Measurements from ENCODE around the gene NUP62. TPM values are rescaled to one million over a fixed set of nuclear protein-coding genes. Genes with fewer than 3 reads are reported as not detected.

The NUP62 gene
- total RNA-seq, 3 donors from 2014 or later (not counting 1 experiment from before 2014, with no cell fraction given), result 34.2 to 57.4 (median 40.9) TPM

DNA sequence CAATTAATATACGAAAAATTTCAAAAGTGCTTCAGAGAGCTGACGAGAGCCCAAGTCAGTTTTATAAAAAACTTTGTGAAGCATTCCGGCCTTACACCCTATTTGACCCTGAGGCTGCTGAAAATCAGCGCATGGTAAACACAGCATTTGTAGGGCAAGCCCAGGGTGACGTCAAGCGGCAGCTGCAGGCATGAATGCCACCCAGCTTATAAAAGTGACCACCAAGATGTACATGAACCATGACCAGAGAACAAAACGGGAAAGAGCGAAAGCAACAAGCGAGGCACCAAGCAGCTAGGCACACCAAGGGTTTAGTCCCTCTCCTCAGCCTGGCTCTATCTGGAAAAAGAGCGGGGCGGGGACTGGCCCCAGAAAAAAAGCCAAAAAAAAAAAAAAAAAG is 25.6 kb upstream of the NUP62 start:
- Mint-ChIP-seq H3K27me3 (ENCODE audit: low read depth in 2 of 2) (peaks cover 28 to 29% of the 10 kb centered on the region in 2 donors), H3K9me3 (no peaks in the 10 kb centered on the region), H3K27ac (no peak overlapping the region), H3K4me3 (no peak overlapping the region), H3K36me3 (no peaks in the 10 kb centered on the region), H3K4me1 (peaks cover 9 to 12% of the 10 kb centered on the region in 2 donors)
- DNase-seq (no peak), ATAC-seq (no peak)
- 95% methylated on average over 11 of the region's 11 CpGs for WGBS (ENCODE audit: insufficient coverage)
- Histone ChIP-seq H3K4me1 (ENCODE audit: control insufficient read depth, insufficient read depth, low read length) (no peaks in the 10 kb centered on the region), H3K27ac (ENCODE audit: low read length) (no peak overlapping the region), H3K4me3 (ENCODE audit: low read length) (no peak overlapping the region), H3K36me3 (ENCODE audit: control insufficient read depth, insufficient read depth, low read length) (no peaks in the 10 kb centered on the region), H3K27me3 (ENCODE audit: control insufficient read depth, insufficient read depth, low read length) (no peaks in the 10 kb centered on the region), H3K9me3 (ENCODE audit: control insufficient read depth, insufficient read depth, low read length) (no peaks in the 10 kb centered on the region)
- intact Hi-C loops (cut with micrococcal nuclease), result no loop called here
- TF ChIP-seq, protein P1, sequence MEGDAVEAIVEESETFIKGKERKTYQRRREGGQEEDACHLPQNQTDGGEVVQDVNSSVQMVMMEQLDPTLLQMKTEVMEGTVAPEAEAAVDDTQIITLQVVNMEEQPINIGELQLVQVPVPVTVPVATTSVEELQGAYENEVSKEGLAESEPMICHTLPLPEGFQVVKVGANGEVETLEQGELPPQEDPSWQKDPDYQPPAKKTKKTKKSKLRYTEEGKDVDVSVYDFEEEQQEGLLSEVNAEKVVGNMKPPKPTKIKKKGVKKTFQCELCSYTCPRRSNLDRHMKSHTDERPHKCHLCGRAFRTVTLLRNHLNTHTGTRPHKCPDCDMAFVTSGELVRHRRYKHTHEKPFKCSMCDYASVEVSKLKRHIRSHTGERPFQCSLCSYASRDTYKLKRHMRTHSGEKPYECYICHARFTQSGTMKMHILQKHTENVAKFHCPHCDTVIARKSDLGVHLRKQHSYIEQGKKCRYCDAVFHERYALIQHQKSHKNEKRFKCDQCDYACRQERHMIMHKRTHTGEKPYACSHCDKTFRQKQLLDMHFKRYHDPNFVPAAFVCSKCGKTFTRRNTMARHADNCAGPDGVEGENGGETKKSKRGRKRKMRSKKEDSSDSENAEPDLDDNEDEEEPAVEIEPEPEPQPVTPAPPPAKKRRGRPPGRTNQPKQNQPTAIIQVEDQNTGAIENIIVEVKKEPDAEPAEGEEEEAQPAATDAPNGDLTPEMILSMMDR (IDR thresholded peaks at IDR 0.05), result no peak

GRCh38 chr19:49954092-49954829 is 25.0 kb upstream of the NUP62 start:
- H3K9me3 Mint-ChIP-seq, result no peaks in the 10 kb centered on the region
- DNase-seq, result no peak
- H3K27ac Mint-ChIP-seq, result no peak overlapping the region
- Histone ChIP-seq H3K4me3 (ENCODE audit: low read length) (no peak overlapping the region), H3K27ac (ENCODE audit: low read length) (no peak overlapping the region), H3K36me3 (ENCODE audit: control insufficient read depth, insufficient read depth, low read length) (no peaks in the 10 kb centered on the region), H3K9me3 (ENCODE audit: control insufficient read depth, insufficient read depth, low read length) (no peaks in the 10 kb centered on the region), H3K27me3 (ENCODE audit: control insufficient read depth, insufficient read depth, low read length) (no peaks in the 10 kb centered on the region), H3K4me1 (ENCODE audit: control insufficient read depth, insufficient read depth, low read length) (no peaks in the 10 kb centered on the region)
- intact Hi-C loops (cut with micrococcal nuclease), result no loop called here
- H3K27me3 Mint-ChIP-seq (ENCODE audit: low read depth in 2 of 2), result peaks cover 29% of the 10 kb centered on the region in 2 donors
- WGBS (ENCODE audit: insufficient coverage), result 34% methylated on average over 12 of the region's 12 CpGs
- TF ChIP-seq, protein P1 (IDR thresholded peaks at IDR 0.05), result no peak
- H3K36me3 Mint-ChIP-seq, result no peaks in the 10 kb centered on the region
- peaks cover 9 to 12% of the 10 kb centered on the region in 2 donors for H3K4me1 Mint-ChIP-seq
- no peak overlapping the region for H3K4me3 Mint-ChIP-seq
- ATAC-seq, result no peak

DNA sequence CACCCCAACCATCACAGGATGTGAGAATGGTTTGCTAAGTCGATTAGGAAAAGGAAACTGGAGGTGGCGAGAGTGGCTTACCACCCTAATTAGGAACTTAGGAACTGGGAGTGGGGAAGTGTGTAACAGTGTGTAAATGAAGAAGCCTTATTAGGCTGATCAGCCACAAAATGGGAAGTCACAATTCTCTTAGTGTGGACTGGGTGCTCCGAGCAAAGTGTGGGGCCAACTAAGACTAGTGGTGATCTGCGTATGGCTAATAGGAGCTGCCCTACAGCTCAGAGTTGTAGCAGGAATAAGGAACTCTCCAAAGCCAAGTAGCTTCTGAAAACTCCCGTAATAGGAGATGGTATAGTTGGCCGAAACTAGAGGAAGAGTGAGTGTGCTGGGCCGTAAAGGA is 24.1 kb upstream of the NUP62 start:
- H3K27me3 ChIP-seq (ENCODE audit: control insufficient read depth, insufficient read depth, low read length), result no peaks in the 10 kb centered on the region
- H3K4me3 ChIP-seq (ENCODE audit: low read length), result no peak overlapping the region
- WGBS (ENCODE audit: insufficient coverage), result 70% methylated on average over 7 of the region's 7 CpGs
- Mint-ChIP-seq H3K4me3 (no peak overlapping the region), H3K27me3 (ENCODE audit: low read depth in 2 of 2) (peaks cover 29% of the 10 kb centered on the region in 2 donors), H3K36me3 (no peaks in the 10 kb centered on the region), H3K27ac (no peak overlapping the region), H3K9me3 (no peaks in the 10 kb centered on the region), H3K4me1 (peaks cover 9 to 12% of the 10 kb centered on the region in 2 donors)
- H3K9me3 ChIP-seq (ENCODE audit: control insufficient read depth, insufficient read depth, low read length), result no peaks in the 10 kb centered on the region
- ATAC-seq (no peak), DNase-seq (no peak)
- intact Hi-C loops (cut with micrococcal nuclease), result no loop called here
- H3K27ac ChIP-seq (ENCODE audit: low read length), result no peak overlapping the region
- TF ChIP-seq, protein P1 (IDR thresholded peaks at IDR 0.05), result no peak
- no peaks in the 10 kb centered on the region for H3K36me3 ChIP-seq (ENCODE audit: control insufficient read depth, insufficient read depth, low read length)
- H3K4me1 ChIP-seq (ENCODE audit: control insufficient read depth, insufficient read depth, low read length), result no peaks in the 10 kb centered on the region

GRCh38 chr19:49952906-49953305 is 23.6 kb upstream of the NUP62 start:
- Histone ChIP-seq H3K4me3 (ENCODE audit: low read length) (no peak overlapping the region), H3K27me3 (ENCODE audit: control insufficient read depth, insufficient read depth, low read length) (no peaks in the 10 kb centered on the region), H3K4me1 (ENCODE audit: control insufficient read depth, insufficient read depth, low read length) (no peaks in the 10 kb centered on the region), H3K27ac (ENCODE audit: low read length) (no peak overlapping the region), H3K36me3 (ENCODE audit: control insufficient read depth, insufficient read depth, low read length) (no peaks in the 10 kb centered on the region), H3K9me3 (ENCODE audit: control insufficient read depth, insufficient read depth, low read length) (no peaks in the 10 kb centered on the region)
- Mint-ChIP-seq H3K36me3 (no peaks in the 10 kb centered on the region), H3K27ac (no peak overlapping the region), H3K4me3 (no peak overlapping the region), H3K4me1 (peaks cover 9 to 12% of the 10 kb centered on the region in 2 donors), H3K27me3 (ENCODE audit: low read depth in 2 of 2) (peaks cover 29% of the 10 kb centered on the region in 2 donors), H3K9me3 (no peaks in the 10 kb centered on the region)
- no peak for ATAC-seq
- TF ChIP-seq, protein P1 (IDR thresholded peaks at IDR 0.05), result no peak
- 87% methylated on average over 13 of the region's 13 CpGs for WGBS (ENCODE audit: insufficient coverage)
- intact Hi-C loops (cut with micrococcal nuclease), result no loop called here
- no peak for DNase-seq

Data from natural killer cell (primary cell).